GM18520 (cell line): Measurements from ENCODE around the gene IGF1R.

ENCODE experiments used
- ATAC-seq: cut with Tn5 transposase; IDR thresholded peaks from one replicate; pipeline ENCODE4 v1.9.1; 2021; ENCODE audit not compliant: unreplicated experiment

The IGF1R gene

DNA sequence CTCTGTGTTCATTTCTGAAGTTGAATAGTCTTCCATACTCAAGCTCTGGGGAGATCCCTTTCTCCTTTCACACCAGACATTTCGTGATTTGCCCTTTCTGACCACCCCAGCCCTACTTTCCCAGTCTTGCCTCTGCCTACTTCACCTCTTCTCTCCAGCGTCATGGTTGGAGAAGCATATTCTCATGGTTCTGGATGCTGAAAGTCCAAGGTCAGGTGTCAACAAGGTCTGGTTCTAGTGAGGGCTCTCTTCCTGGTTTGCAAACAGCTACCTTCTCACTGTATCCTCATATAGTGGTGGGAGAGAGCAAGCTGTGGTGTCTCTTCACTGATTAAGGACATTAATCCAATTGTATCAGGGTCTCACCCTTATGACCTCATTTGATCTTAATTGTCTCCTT, 169.4 kb downstream of the IGF1R start:
- ATAC-seq, result no peak

DNA sequence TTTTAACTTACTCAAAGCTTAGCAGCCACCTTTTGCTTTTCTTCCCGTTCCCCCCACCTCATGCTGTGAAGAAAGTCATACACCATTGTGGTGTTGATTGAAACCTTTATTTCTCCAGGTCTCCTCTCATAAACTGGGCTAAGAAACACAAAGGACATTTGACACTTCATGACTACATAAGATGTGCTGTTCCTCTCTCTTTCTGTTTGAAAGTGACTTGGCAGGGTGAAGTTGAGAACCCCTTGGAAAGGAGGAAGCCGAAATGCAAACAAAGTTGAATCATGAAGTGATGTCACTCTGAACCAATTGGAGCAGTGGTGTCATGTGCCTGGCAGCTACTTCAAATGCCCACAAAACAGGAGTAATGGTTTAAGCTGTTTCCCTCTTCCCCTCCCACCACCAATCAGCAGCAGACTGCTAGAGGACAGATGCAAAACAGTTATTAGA, 174.7 kb downstream of the IGF1R start:
- ATAC-seq, result no peak

DNA sequence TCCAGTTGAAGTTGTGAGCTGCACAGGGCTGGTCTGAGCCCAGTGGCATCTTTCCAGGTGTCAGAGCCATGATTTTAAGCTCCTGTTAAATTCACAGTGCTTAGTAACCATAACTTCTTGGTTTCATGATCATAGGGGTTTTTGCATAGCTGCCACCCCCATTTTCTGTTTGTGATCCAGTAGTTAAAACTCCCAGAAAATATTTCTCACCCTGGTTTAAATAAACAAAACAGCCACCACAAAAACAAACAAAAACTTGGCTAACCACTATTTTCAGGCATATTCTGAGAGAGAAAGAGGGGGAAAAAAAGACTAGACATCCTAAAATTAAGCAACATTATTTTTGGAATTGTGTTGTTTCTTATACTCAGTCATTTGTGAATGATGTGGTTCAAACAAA, 175.3 kb downstream of the IGF1R start:
- no peak for ATAC-seq

DNA sequence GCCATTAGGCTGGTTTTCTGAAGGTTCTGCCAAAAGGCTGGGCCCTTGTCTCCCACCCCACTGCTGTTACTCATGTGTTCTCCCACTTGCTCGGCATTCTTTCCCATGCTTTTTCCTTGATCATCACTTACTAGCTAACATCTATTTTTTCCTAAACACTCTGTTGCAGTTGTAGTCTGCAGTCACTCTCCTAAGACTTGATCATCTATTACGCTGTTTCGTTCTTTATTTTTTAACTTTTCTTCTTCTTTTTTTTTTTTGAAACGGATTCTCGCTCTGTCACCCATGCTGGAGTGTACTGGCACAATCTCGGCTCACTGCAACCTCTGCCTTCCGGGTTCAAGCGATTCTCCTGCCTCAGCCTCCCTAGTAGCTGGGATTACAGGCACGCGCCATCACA, 176.3 kb downstream of the IGF1R start:
- no peak for ATAC-seq

DNA sequence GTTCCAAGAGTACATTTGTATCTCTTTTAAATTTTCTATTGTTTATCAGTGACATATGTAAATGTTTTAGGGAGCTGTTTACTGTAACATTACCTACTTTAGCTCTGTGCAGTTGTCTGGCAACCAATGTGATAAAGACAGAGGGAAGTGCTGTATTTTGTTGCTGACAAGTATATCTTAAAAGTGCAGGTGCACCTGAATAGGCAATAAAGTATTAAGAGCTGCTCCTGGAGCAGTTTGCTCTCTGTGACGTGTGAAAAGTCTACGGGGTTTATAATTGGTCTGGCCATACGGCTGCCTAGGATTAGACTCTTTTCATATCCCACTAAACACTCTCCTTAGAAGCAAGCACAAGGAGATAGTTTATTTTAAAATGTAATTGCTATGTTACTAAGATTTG, 178.3 kb downstream of the IGF1R start:
- ATAC-seq, result no peak

DNA sequence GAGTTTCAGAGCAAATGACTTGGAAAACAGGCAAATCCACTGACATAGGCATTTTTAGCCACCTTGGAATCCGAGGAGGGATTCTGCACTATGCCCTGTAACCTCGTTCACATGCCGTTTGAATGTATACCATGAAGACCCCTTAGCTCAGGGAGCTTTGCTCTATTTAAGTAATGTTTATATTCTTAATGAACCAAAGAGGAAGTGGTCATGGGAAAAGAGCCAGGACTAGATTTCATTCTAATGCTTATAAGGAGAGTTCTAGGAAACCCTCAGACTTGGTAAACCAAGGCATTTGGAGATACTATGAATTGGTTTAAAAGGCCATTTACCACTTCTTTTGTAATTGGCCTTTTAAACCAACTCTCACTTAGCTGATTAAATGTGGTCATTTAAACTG, 178.9 kb downstream of the IGF1R start:
- no peak for ATAC-seq

DNA sequence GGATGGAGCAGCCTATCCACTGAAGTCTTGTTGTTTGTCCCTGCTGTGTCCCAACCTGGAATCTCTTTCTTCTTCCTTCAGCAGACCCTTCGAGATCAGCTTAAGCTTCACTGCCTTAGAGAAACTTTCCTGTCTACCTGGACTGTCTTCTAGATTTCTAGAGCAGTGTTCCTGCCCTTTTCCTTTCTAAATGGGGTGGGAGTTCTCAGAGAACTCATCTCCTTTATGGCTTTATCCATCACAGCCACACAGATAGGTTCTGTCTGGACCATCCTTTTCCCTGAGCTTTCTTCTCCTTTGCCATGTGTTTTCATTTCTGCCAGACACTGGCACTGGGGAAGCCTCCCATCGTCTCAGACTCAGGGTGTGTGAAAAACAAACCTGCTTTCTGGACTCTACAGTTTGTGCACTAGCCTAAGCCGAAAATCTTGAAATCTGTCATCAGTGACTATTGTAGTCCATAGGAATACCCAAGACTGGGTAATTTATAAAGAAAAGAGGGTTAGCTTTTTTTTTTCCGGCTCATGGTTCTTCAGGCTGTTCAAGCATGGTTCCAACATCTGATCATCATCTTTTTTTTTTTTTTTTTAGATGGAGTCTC, 181.8 kb downstream of the IGF1R start:
- no peak for ATAC-seq

DNA sequence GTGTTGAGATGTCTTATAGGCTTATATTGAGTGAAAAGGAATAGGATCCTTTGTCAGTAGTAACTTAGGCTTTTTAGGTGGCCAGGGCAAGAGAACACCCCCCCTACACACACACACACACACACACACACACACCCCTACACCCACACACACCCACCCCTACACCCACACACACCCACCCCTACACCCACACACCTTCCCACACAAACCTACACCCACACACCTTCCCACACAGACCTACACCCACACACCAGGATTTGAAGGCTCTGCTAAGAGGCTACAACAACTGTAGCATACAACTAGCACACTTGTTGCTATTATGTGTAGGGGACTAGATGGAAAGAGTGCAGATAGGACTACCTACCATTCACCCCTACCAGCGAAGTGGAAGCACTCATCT, 186.6 kb downstream of the IGF1R start:
- no peak for ATAC-seq

DNA sequence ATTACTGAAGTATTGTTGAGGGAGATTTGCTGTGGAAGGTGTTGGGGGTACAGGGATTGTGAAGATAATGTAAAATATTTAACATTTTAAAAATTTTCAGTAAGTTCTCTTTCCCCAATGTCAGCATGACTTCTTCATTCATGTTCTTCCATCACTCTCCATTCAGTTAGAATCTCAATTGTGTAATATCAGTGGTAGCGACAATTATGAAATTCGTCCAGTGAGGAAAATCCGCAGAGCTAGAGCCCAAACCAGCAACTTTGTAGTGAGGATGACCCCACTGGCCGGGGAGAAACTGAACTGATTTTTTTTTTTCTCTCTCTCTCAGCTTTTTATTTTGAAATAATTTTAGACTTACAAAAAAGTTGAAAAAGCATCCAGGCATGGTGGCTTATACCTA, 187.5 kb downstream of the IGF1R start:
- no peak for ATAC-seq

DNA sequence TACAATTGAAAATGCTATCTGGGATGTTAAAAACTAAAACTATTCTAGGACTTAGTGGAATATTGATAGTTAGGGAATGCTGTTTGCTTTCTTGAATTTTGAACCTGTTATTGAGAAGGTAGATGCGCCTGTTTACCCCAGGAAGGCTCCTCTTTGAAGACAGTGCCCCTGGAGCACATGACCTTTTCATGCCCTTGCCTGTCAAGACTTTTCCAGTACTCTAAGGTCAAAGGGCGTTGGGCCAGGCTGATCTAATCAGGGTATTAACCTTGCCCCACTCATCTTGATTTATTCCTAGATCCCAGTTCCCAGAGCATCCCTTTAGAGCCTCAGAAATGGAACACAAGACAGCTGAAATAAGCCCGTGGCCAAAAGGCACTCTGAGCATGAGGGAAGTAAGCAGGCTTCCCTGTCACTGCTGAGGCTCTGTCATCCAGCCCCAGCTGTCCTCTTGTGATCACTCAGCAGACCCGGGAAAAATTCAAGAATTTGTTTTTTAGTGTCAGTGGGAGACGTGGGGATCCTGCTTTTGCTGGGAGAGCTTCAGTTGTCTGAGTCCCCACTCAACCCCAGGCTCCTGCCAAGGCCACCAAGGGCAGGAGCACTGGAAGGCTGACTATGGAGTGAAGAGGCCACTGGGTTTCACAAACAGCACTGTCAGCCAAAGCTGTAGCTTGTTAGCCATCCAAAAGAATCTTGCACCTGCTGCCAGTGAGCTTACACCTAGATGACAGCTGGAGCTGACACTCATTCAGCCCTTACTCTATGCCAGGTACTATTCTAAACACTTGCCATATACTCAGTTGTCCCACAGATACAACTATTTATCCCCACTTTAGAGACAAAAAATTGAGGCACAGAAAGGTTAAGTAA, 190.3 kb downstream of the IGF1R start:
- ATAC-seq, result no peak

DNA sequence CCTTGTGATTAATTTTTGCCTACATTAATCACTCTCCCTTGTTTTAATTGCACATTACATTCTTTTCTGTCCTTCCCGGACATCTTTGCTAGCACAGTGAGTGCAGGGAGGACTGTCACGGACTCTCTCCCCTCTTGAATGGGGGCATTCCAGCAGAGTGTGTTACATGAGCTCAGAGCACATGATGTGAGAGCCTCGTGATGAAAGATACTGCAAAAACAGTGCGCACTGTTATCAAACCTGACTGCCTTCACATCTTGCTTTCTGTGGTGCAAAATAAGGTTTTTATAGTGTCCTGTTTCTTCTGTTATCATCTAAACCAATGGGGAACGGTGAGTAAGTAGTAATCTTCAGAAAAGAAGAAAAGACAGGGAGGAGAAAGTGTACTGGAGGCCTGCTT, 191.7 kb downstream of the IGF1R start:
- ATAC-seq, result no peak

DNA sequence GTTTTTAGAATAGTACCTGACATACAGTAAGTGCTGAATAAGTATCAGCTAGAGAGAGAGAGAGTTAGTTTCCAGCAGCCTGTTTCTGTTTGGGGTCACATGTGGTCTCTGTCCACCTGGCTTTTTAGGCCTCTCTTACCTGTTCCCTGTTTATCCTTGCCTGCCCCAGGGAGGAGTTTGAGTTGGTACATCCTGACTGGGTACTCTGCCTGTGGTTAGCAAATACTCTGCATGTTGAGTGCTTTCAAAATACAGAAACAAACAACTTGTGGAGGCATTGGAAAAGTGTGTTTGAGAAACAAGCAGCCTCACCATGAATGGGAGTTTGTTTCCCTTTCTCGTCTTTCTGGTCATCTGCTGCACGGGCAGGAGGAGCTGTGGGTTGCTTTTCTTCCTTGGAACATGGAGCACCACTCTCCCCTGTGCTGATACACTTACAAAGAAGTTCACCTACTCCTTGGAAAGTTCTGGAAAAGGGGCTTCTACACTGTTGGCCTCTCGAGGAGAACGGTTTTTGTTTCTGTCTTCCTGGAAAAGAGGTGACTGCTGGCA, 193.2 kb downstream of the IGF1R start:
- ATAC-seq, result no peak

DNA sequence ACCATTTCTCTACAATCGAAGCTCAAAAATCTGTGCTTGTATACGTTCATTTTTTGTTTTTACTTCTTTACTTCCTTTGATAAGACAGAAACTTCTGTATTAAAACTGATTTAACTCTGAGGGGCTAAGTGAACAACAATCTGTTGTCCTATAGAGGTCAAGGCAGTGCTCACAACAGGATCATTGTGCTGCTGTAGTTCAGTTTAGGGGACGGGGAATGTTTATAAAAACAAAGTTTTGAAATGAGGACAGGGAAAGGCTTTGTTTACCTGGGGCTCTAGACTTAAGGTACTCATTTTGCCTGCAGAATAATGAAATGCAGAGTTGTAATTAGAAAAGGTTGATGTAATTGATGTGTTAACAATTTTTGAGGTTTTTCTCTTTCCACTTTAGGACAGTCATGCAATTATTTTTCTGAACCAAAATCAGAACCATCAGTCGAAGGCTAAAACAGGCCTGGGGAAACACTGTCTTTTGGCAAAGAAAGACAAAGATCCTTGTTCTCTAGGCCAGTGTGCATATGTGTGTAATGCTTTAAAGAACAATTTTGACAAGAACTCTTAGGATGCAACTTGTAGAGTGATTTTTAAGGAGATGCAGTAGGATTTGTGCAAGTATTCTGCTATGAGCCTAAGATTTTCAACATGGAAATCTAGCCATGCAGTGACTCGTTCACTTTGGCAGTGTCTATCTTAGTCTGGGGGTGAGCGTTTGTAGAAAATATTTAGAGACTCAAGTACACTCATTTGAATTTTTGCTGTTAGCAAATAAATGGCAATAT, 194.0 kb downstream of the IGF1R start:
- no peak for ATAC-seq

DNA sequence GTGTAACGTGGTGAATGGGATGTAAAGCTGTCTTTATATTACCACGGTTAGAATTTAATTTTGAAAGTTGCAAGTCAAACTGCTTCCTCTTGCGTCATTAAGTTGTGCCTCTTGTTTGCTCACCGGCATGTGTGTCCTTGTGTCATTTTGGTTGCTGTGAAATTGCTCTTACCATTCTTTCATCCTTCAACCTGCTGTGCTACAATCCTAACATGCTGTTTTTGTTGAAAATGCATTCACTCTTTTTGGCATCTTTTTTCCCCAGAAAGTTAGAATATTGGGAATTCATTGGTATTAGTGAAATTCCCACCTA, 194.6 kb downstream of the IGF1R start:
- ATAC-seq, result no peak

DNA sequence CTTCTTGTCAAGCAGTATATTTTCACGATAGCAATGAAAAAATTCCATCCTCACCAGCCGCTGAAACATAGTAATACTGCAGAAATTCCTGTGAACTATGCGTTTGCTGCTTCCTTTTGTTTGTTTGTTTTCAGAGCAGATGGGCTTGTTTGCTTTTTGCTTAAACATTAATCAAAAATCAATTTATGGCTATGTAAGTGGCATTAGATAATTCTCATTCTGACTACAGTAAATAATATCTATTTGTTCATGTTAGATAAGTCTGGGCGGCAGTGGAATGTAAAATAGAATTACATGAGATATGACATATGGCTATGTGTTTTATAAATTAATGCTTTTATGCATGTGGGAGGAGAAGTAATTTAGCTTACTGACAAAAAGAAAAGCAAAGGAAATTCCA, 195.5 kb downstream of the IGF1R start:
- ATAC-seq, result no peak

DNA sequence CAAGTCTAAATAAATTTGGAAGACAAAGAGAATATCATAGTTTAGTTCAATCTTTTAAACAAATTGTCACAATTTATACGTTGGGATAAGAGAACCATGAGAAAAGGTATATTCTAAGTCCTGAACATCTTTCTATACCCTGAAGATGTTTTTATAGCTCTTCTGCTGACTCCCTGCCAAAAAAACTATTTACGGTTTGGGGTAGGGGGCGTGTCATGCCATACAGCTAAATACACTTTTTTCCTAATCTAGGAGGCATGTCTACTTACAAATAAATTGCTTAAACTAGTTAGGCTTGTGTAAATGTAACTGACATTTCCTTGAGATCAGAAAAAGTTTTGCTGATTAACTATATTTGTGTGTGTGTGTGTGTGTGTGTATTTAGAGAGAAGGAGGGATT, 195.9 kb downstream of the IGF1R start:
- no peak for ATAC-seq

DNA sequence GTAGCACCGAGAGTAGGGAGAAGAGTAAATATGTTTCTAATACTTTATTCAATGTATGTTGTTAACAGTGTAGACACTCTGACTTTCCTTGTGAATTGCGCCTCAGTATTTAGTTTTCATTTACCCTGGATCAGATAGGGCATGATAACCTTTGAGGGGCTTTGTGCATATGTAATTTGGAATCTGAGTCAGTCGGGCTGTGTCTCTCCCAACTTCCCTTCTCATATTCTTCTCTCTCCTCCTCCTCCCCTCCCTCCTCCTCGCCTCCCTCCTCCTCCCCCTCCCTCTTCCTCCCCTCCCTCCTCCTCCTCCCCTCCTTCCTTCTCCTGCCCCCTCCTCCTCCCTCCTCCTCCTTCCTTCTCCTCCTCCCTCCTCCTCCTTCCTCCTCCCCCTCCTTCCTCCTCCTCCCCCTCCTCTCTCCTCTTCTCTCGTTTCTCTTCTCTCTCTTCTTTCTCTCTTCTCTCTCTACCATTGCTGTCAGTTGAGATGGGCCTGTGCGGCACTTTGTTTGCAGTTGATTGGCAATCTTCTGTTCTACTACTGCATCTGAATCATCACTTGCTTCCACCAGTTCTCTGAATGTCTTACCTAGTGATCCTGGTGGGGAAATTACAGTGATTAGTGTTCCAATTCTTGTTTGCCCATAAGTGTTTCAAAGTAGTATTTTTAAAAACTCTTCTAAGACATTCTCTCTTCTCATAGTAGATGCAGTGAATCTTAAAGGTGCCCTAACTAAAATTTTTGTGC, 197.0 kb downstream of the IGF1R start:
- no peak for ATAC-seq

DNA sequence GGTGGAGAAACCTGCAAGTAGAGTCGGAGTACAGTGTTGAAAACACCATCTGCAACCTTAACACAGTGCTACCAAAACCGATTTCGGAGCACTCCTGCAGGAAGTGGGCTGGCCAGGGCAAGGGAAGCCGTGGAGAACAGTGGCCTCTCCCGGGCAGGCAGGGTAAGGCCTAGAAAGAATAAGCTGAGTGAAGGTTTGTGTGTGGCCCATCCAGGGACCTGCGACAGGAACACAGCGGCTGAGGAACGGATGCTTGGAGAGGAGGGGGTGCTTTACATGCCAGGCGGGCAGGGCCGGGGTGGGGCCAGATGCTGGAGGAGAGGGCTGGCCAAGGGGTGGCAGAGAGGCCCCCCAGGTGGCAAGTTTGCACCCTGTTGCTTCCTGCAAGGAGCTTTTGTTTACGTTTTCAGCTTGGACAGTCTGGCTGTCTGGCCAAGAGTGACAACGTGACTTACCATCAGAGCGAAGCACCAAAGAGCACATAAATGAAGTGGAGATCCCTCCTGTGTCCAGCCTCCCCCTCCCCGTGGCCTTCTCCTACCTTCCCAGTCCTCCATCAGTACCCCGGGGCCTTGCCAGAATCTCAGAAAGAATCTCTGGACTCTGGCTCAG, 202.7 kb downstream of the IGF1R start:
- no peak for ATAC-seq

DNA sequence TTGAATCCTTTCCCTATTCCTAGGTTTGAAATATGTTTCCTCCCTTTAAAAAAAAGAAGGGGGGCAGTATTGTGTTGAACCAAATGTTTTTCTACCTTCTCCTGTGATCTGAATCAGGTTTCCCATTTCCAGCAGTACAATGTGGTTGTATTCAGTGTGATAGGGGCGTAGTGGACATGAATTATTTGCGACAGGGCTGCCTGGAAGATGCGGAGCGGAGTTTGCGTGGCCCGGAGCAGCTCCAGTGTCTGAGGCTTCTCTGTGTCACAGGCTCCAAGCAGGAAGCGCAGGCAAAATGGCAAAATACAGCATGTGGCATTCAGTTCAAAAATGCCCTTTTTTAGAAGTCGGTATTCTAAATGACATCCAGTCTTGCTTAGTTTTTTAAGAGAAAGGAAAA, 204.8 kb downstream of the IGF1R start:
- ATAC-seq, result no peak

DNA sequence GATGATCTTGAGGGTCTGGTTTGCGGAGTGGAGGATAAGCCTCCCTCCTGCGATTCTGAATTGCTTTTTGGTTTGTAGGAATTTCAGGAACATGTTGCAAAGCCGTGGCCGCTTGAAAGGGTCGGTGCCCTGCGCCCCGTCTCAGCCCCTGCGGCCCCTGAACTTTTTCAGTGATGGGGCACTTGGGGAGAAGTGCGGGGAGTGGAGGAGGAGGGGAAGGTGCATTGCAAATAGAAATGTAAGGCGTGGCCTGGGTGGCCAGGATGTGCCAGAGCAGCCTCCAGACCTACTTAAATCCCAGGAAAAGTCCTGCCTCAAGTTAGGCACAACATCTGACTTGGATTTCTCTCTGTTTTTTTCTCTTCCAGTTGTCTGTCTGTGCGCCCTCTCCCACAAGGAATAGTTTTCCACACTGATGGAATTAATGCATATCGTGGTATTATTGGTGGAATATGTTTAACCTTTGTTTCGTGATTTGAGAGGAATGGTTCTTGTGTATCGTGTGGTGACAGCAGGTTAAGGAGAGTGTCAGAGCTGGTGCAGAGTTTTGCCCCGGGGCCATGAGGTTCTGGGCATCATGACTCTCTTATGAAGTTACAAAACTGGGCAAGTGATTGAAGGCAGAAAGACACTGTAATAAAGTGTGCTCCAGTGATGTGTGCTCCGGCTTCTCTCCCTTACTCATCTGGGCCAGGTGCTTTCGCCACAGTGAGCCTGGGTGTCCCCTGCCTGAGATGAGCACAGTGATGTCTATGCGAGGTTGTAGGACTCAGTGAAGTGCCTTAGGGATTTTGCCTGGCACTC, 205.5 kb downstream of the IGF1R start:
- ATAC-seq, result no peak
